ENCODE results near the gene ZWILCH.
"Not testable (repeated sequence)": the region's sequence is repeated elsewhere in the genome, so short reads cannot be mapped to it uniquely, and the experiment has no call there.

ZWILCH gene

DNA sequence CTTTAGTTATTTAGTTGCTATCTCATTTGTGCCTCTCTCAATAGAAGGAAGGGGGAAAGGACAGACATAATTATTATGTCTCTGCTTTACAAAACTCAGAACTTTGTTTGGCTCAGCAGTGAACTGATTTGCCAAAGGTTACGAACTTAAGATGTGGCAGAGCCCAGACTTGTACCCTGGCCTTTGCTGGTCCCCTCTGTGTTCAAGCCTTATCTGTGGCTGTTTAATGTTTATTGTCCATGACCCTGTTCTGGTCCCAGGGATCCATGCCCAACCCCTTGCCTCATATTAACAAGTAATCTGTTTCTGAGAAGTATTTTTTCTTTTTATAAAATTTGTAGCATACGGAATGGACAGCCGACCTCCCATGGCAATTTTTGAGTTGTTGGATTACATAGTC, 18.2 kb upstream of the ZWILCH start:
- Histone ChIP-seq H3K79me2 (ENCODE audit: control insufficient read depth, insufficient read depth, low read length, unreplicated experiment) (no peaks in the 10 kb centered on the region), H3K27me3 (ENCODE audit: insufficient read depth, low read length) (no peaks in the 10 kb centered on the region), H2AFZ (ENCODE audit: low read length, unreplicated experiment) (no peak overlapping the region), H3K4me1 (ENCODE audit: control insufficient read depth, insufficient read depth, low read length, unreplicated experiment) (no peaks in the 10 kb centered on the region), H3K4me3 (ENCODE audit: low read depth, low read length) (no peak overlapping the region), H3K27ac (ENCODE audit: low read depth, low read length) (no peak overlapping the region), H3K36me3 (ENCODE audit: insufficient read depth, low read length) (peaks cover 23% of the 10 kb centered on the region)

GRCh38 chr15:66488525-66488924, 16.6 kb upstream of the ZWILCH start:
- Histone ChIP-seq H3K4me1 (ENCODE audit: control insufficient read depth, insufficient read depth, low read length, unreplicated experiment) (no peaks in the 10 kb centered on the region), H3K27ac (ENCODE audit: low read depth, low read length) (no peak overlapping the region), H3K36me3 (ENCODE audit: insufficient read depth, low read length) (peaks cover 23% of the 10 kb centered on the region), H3K79me2 (ENCODE audit: control insufficient read depth, insufficient read depth, low read length, unreplicated experiment) (no peaks in the 10 kb centered on the region), H3K4me3 (ENCODE audit: low read depth, low read length) (no peak overlapping the region), H2AFZ (ENCODE audit: low read length, unreplicated experiment) (no peak overlapping the region), H3K27me3 (ENCODE audit: insufficient read depth, low read length) (no peaks in the 10 kb centered on the region)

DNA sequence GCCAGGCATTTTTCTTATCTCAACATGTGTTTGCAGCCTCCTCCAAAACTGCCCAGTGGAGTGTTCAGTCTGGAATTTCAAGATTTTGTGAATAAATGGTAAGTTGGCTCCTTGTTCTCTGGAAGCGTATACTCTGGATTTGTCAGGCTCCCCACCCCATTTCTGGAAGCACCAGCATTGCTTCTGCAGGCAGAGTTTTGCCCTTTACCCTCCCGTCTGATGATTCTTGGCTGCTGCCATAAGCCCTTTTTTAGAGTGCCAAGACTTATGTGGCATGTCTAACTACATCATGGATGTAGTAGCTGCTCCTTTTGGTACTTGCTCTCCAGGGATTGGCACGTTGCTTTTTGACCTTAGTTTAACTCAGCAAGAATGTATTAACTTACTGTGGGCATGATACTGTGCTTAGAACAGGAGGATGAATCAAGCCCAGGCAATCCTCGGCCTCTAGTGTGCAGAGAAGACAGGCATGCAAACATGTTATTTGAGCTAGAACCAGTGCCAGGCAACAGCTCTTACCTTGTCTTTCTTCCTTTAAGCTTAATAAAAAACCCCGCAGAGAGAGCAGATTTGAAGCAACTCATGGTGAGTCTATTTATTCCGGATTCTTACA, 15.8 kb upstream of the ZWILCH start:
- H3K27ac ChIP-seq (ENCODE audit: low read depth, low read length) = no peak overlapping the region
- H3K79me2 ChIP-seq (ENCODE audit: control insufficient read depth, insufficient read depth, low read length, unreplicated experiment) = no peaks in the 10 kb centered on the region
- H3K4me1 ChIP-seq (ENCODE audit: control insufficient read depth, insufficient read depth, low read length, unreplicated experiment) = no peaks in the 10 kb centered on the region
- no peak overlapping the region for H3K4me3 ChIP-seq (ENCODE audit: low read depth, low read length)
- peaks cover 23% of the 10 kb centered on the region for H3K36me3 ChIP-seq (ENCODE audit: insufficient read depth, low read length)
- H3K27me3 ChIP-seq (ENCODE audit: insufficient read depth, low read length) = no peaks in the 10 kb centered on the region
- H2AFZ ChIP-seq (ENCODE audit: low read length, unreplicated experiment) = no peak overlapping the region

DNA sequence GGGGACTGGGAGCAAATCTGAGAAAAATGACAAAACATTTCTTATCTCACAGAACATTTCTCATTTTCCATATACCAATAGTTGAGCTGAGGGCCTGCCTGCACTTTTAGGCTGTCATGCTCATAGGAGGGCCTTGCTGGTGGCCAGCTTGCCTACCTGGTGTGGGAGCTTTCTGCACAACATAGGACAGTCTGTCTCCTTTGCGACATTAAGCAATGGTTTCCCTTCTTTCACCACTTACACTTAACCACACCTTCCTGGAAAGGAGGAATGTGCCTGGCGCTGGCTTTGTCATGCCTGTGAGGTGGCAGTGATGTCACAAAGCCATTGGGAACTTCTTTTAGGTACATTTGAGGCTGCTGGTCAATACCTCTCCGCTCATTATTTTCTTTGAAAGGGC, 13.3 kb upstream of the ZWILCH start:
- H3K27ac ChIP-seq (ENCODE audit: low read depth, low read length) = 0 out of 2 replicates have a peak overlapping the region, but pooled peaks have one; percentile 13
- no peak overlapping the region for H3K4me3 ChIP-seq (ENCODE audit: low read depth, low read length)
- peaks cover under 1% of the 10 kb centered on the region for H3K4me1 ChIP-seq (ENCODE audit: control insufficient read depth, insufficient read depth, low read length, unreplicated experiment)
- no peak overlapping the region for H2AFZ ChIP-seq (ENCODE audit: low read length, unreplicated experiment)
- peaks cover 20% of the 10 kb centered on the region for H3K36me3 ChIP-seq (ENCODE audit: insufficient read depth, low read length)
- H3K79me2 ChIP-seq (ENCODE audit: control insufficient read depth, insufficient read depth, low read length, unreplicated experiment) = peaks cover 2% of the 10 kb centered on the region
- no peaks in the 10 kb centered on the region for H3K27me3 ChIP-seq (ENCODE audit: insufficient read depth, low read length)

- H3K4me1 ChIP-seq (ENCODE audit: control insufficient read depth, insufficient read depth, low read length, unreplicated experiment) = peaks cover 3% of the 10 kb centered on the region
- H3K4me3 ChIP-seq (ENCODE audit: low read depth, low read length) = no peak overlapping the region
- H3K79me2 ChIP-seq (ENCODE audit: control insufficient read depth, insufficient read depth, low read length, unreplicated experiment) = peaks cover 8% of the 10 kb centered on the region
- H3K27ac ChIP-seq (ENCODE audit: low read depth, low read length) = no peak overlapping the region
- H3K27me3 ChIP-seq (ENCODE audit: insufficient read depth, low read length) = no peaks in the 10 kb centered on the region
- H2AFZ ChIP-seq (ENCODE audit: low read length, unreplicated experiment) = no peak overlapping the region
- H3K36me3 ChIP-seq (ENCODE audit: insufficient read depth, low read length) = peaks cover 25% of the 10 kb centered on the region
These were observed 10.9 kb upstream of the ZWILCH start for GRCh38 chr15:66494262-66494661.

GRCh38 chr15:66496951-66497501, 8.1 kb upstream of the ZWILCH start:
- Histone ChIP-seq H3K4me3 (ENCODE audit: low read depth, low read length) (peak overlapping the region; percentile 98), H3K27ac (ENCODE audit: low read depth, low read length) (peak overlapping the region; percentile 61), H2AFZ (ENCODE audit: low read length, unreplicated experiment) (peak overlapping the region; percentile 23), H3K27me3 (ENCODE audit: insufficient read depth, low read length) (no peaks in the 10 kb centered on the region), H3K79me2 (ENCODE audit: control insufficient read depth, insufficient read depth, low read length, unreplicated experiment) (peaks cover 24% of the 10 kb centered on the region), H3K36me3 (ENCODE audit: insufficient read depth, low read length) (peaks cover 40% of the 10 kb centered on the region), H3K4me1 (ENCODE audit: control insufficient read depth, insufficient read depth, low read length, unreplicated experiment) (peaks cover 10% of the 10 kb centered on the region)

DNA sequence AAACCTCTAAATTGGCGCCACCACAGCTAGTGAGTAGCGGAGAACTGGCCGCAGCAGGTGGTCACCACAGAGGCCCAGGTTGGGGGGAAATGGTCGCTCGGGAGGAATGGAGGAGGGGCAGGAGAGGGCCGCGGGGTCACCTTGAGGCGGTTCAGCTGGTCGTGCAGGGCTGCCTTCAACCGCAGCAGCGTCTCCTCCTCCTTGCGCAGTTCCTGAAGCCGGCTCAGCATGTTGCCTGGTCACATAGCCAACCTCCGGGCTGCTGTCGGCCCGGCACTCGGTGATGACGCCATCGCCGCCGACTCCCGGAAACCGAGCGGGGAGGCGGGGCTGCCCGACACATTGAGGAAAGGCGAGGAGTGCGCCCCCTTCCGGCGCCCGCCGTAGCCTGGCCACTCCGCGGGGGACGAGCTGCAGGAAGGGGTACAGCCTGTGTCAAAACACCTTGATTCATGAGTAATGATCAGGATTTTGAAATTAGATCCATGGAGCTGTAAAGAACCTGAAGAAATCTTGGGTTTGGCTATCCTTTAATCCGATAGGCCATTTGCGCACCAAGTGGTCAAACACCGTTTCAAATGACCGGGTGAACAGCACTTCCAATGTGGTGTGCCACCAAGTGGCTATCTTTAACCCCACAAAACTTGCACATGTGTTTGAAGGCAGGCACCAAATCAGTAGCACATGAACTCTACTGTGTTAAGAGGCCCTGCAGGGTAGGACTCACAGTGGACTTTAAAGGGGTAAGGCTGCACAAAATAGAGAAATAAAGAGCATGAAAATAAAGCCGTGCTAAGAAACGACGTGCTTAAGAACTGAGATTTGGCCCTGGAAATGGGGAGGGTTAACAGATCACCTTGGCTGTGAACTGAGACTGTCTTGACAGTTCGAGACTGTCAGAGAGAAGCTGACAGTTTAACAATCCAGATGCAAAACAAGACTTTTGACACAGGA, 7.3 kb upstream of the ZWILCH start, which contains the start of gene SNAPC5:
Gene SNAPC5, minus strand, starts transcription at position 261 of the 954 bp plus-strand sequence. Its CDS starts 31 bp downstream, at position 230.
- H3K4me3 ChIP-seq (ENCODE audit: low read depth, low read length) = peak within 1 kb of the TSS; percentile 98
- peaks cover 45% of the 10 kb centered on the region for H3K36me3 ChIP-seq (ENCODE audit: insufficient read depth, low read length)
- peaks cover 18% of the 10 kb centered on the region for H3K4me1 ChIP-seq (ENCODE audit: control insufficient read depth, insufficient read depth, low read length, unreplicated experiment)
- H2AFZ ChIP-seq (ENCODE audit: low read length, unreplicated experiment) = peak within 1 kb of the TSS; percentile 23
- peaks cover 31% of the 10 kb centered on the region for H3K79me2 ChIP-seq (ENCODE audit: control insufficient read depth, insufficient read depth, low read length, unreplicated experiment)
- no peaks in the 10 kb centered on the region for H3K27me3 ChIP-seq (ENCODE audit: insufficient read depth, low read length)
- H3K27ac ChIP-seq (ENCODE audit: low read depth, low read length) = peak within 1 kb of the TSS; percentile 61

GRCh38 chr15:66498501-66499386, 6.4 kb upstream of the ZWILCH start:
- peaks cover 41% of the 10 kb centered on the region for H3K79me2 ChIP-seq (ENCODE audit: control insufficient read depth, insufficient read depth, low read length, unreplicated experiment)
- H3K27me3 ChIP-seq (ENCODE audit: insufficient read depth, low read length) = no peaks in the 10 kb centered on the region
- H3K4me1 ChIP-seq (ENCODE audit: control insufficient read depth, insufficient read depth, low read length, unreplicated experiment) = peaks cover 21% of the 10 kb centered on the region
- H3K4me3 ChIP-seq (ENCODE audit: low read depth, low read length) = no peak overlapping the region
- H3K36me3 ChIP-seq (ENCODE audit: insufficient read depth, low read length) = peaks cover 50% of the 10 kb centered on the region
- peak overlapping the region; percentile 25 for H3K27ac ChIP-seq (ENCODE audit: low read depth, low read length)
- no peak overlapping the region for H2AFZ ChIP-seq (ENCODE audit: low read length, unreplicated experiment)

DNA sequence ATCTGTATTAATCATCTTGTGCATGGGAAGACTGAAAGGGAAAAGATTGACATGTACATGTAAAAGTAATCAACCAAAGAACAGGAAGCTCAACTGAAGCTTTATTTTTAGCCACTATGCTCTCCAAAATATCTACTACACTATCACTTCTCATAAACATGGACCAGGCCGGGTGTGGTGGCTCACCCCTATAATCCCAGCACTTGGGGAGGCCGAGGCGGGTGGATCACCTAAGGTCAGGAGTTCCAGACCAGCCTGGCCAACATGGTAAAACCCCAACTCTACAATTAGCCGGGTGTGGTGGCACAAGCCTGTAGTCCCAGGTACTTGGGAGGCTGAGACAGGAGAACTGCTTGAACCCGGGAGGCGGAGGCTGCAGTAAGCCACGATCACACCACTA, 4.8 kb upstream of the ZWILCH start:
- H3K4me3 ChIP-seq (ENCODE audit: low read depth, low read length); H2AFZ ChIP-seq (ENCODE audit: low read length, unreplicated experiment); H3K27ac ChIP-seq (ENCODE audit: low read depth, low read length); H3K27me3 ChIP-seq (ENCODE audit: insufficient read depth, low read length): not testable (repeated sequence)
- peaks cover 21% of the 10 kb centered on the region for H3K4me1 ChIP-seq (ENCODE audit: control insufficient read depth, insufficient read depth, low read length, unreplicated experiment)
- H3K79me2 ChIP-seq (ENCODE audit: control insufficient read depth, insufficient read depth, low read length, unreplicated experiment) = peaks cover 53% of the 10 kb centered on the region
- peaks cover 50% of the 10 kb centered on the region for H3K36me3 ChIP-seq (ENCODE audit: insufficient read depth, low read length)

DNA sequence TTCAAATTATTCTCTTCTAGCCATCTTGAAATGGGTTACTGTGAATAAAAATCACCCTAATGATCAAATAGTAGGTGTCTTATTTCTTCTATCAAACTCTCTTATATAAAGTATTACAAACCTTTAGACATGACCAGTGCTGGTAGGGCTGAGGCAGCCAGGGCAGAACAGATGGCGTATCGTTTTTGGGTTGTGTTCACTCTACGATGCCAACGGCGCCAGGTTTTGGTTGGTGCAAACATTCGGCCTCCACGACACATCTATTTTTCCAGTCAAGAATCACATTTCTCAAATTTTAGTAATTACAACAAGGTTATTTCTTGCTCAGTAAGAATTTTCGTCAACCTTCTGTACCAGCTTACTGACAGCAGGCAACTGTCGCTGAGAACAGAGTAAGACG, 2.6 kb upstream of the ZWILCH start:
- H2AFZ ChIP-seq (ENCODE audit: low read length, unreplicated experiment) = no peak overlapping the region
- peaks cover 67% of the 10 kb centered on the region for H3K79me2 ChIP-seq (ENCODE audit: control insufficient read depth, insufficient read depth, low read length, unreplicated experiment)
- peaks cover 23% of the 10 kb centered on the region for H3K4me1 ChIP-seq (ENCODE audit: control insufficient read depth, insufficient read depth, low read length, unreplicated experiment)
- no peaks in the 10 kb centered on the region for H3K27me3 ChIP-seq (ENCODE audit: insufficient read depth, low read length)
- H3K36me3 ChIP-seq (ENCODE audit: insufficient read depth, low read length) = peaks cover 50% of the 10 kb centered on the region
- peak overlapping the region; percentile 97 for H3K4me3 ChIP-seq (ENCODE audit: low read depth, low read length)
- H3K27ac ChIP-seq (ENCODE audit: low read depth, low read length) = peak overlapping the region; percentile 95
